GM21717 (cell line): ENCODE measurements around the gene EPG5.
"Not testable (repeated sequence)": the region's sequence is repeated elsewhere in the genome, so short reads cannot be mapped to it uniquely, and the experiment has no call there.

Experiments used
- ATAC-seq: cut with Tn5 transposase; IDR thresholded peaks from one replicate; pipeline ENCODE4 v1.9.1; 2021; ENCODE audit warnings: mild to moderate bottlenecking, moderate library complexity; ENCODE audit not compliant: unreplicated experiment

Gene EPG5

GRCh38 chr18:45976974-45977373, 9.8 kb upstream of the EPG5 start:
- ATAC-seq = no peak

DNA sequence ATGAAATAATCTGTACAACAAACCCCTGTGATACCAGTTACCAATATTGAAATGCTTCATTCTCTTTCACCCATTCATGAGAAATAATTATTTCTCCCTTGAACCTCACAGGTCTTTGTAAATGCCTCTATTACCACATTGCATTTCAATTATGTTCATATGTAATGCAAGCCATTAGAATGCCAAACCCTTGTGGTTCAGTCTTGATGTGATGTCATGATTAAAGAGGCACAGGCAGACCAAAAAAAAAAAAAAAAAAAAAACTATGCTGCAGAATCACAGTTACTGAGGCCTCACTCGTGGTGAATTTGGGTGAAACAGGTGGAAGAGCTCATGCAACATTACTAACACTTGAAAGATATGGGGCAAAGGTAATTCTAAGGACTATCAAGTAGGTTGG, 9.4 kb upstream of the EPG5 start:
- no peak for ATAC-seq

DNA sequence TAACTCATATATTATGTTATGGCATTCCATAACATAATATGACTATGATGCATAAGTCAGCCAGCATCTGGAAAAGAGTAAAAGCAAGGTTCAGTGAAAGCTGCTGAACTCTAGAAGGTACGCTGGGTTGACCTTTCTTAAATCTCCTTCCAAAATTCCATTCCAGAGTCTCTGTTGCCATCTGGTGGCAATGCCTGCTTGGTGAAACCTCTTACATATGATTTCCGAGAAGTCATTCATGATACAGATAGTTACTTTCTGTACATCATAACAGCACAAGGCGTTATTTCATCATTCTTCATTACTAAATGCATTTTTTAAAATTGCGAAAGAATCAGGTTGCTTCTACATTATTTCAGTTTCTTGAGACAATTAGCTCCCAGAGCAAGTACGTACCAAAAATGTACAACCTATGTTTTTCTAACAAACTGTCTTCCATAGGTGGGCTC, 7.0 kb upstream of the EPG5 start:
- ATAC-seq = peak; percentile 78

GRCh38 chr18:45964913-45965312, 2.2 kb downstream of the EPG5 start:
- ATAC-seq = not testable (repeated sequence)

DNA sequence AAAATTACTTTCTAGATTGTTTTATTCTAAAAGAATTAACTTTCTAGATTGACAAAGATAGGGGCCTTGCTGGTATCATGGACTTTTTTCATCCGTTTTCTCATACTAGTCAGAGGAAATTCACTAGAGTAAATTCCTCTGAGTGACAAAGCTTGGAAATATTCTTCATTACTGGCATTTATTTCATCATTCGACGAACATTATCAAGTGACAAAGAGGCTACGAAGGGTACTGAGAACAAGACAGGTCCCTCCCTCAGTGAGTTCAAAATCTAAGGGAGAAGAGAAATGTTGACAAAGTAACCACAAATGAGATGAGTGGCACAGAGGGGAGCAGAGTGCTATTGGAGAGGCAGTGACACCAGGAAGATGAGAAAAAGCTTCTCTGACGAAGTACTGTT, 4.3 kb downstream of the EPG5 start:
- ATAC-seq = no peak

DNA sequence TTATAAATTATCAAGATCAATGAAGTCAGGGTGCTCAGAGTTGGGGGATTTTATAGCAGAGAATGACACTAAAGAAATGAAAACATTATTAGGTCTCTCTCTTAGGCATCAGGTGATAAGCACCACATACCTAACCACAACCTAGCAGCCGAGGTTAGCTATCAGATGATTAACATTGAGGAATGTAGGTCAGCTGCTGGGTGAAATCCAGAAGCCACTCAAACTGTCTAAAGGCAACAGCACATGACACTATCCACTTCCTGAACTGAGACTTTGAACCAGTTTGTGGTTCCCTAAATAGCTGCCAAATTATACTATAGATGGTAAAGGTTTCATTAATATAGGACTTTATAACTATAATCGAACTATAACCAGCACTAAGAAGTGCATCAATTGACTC, 4.7 kb downstream of the EPG5 start:
- ATAC-seq = no peak

GRCh38 chr18:45959484-45959883, 7.6 kb downstream of the EPG5 start:
- not testable (repeated sequence) for ATAC-seq

- no peak for ATAC-seq
Measured at GRCh38 chr18:45958730-45959129, 8.4 kb downstream of the EPG5 start.

DNA sequence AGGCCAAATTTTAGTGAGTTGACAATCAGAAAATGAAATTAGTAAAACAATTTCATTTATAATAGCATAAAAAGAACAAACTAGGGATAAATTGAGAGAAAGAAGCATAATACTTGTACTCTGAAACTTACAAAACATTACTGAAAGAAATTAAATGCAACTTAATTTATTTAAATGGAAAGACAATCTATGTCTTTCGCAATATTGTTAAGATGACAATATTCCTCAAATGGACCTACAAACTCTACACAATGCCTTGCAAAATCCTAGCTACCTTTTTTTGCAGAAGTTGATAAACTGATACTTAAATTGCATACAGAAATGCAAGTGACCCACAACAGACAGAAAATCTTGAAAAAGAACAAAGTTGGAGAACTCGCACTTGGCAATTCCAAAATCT, 9.1 kb downstream of the EPG5 start:
- ATAC-seq = no peak

- ATAC-seq = no peak
Measured at GRCh38 chr18:45957100-45957499, 10.0 kb downstream of the EPG5 start.

- ATAC-seq = no peak
Measured at GRCh38 chr18:45954070-45954934, 12.8 kb downstream of the EPG5 start.

GRCh38 chr18:45951016-45951714, 16.0 kb downstream of the EPG5 start:
- ATAC-seq = no peak

DNA sequence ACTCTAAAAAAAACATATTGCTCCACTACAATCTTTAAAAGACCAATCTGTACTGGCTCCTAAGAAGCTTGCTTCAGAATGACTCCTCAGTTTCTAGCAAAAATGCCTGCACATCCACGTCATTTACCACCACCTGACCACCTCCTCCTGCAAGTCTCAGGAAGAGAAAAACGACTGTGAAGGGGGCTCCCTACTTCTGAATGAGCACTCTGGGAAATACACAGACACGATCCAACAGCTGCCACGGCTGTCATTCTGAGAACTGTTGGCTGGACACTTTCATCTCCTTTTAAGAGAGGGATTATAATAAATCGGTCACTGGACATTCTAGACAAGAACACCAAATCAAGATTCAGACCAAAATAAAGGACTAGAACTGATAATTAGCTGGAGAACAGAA, 21.5 kb downstream of the EPG5 start:
- no peak for ATAC-seq

DNA sequence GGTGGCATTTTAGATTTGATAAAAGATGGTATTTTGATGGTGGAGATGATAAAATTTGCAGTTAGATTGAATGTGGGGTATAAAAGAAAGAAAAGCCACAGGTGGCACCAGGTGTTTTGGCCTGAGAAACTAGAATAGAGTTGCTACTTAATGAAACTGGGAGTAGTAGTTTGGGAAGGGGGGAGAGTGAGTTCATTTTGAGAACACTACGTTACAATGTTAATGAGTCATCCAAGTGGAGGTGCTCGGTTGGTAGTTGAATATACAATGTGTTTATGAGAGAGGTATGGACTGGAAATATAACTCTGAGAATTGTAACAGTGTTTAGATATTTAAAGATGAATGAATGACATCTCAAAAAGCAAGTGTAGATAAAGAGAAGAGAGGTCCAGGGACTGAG, 26.4 kb downstream of the EPG5 start:
- peak; percentile 54 for ATAC-seq

GRCh38 chr18:45939236-45939635, 27.9 kb downstream of the EPG5 start:
- no peak for ATAC-seq

DNA sequence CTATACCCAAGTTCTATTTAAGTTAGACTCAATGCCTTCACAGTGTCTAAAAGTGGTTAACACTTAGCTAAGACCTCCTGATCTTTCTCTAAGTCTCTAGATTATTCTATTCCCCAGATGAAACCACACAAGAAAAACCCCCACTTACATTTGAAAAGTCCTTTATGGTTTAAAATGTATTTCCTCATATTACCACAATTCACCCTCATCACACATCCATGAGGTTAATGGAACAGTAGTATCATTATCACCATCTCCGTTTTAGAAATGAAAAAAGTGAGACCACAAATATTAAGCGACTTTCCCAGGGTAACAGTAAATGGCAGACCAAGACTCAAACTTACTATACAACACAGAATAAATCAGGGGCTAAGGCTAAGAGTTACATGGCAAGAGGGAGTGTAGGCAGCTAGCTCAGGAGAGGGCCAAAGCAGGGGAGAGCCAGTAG, 28.6 kb downstream of the EPG5 start:
- ATAC-seq = no peak

- ATAC-seq = no peak
Measured at GRCh38 chr18:45935591-45936335, 31.4 kb downstream of the EPG5 start.

GRCh38 chr18:45932708-45933107, 34.4 kb downstream of the EPG5 start:
- ATAC-seq = no peak

DNA sequence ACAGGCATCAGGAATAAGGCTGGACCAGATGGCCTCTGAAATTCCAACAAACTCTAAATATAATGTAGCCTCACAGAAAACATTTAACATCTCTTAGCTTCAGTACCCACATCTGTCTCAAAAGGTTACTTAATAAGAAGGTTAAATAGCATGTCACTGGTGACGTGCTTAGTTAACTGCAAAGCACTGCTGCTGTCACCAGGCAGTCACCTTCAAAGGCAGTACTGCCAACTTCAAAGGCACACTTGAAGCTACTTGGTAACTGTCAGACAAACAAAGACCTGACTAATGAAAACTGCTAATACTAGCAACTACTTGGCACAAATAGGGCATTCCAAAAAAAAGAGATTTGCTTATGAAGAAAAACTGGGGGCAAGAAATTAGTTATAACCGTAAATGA, 36.2 kb downstream of the EPG5 start:
- ATAC-seq = no peak

- no peak for ATAC-seq
Measured at GRCh38 chr18:45926691-45927090, 40.4 kb downstream of the EPG5 start.

DNA sequence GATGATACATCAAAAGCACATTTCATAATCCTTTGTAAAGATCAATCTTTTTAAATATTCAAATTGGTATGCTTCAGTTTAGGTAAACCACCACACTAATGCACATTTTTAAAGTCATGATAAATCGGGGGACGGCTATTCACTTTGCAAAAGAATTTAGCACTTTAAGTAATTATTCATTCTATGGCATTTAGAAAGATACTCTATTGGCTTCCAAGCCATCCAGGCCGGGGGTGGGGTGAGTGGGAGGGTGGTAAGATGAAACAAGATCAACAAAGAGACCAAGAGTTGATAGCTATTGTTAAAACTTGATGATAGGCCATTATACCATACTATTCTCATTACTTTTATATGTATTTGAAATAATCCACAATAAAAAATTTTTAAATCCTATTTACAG, 41.0 kb downstream of the EPG5 start:
- no peak for ATAC-seq
